Nephron (organoid): Measurements from ENCODE around the gene NDUFS6.

Source experiments
- H3K27ac Mint-ChIP-seq, 3 experiments: 2 replicates each; pipeline ENCODE4 v1.8.0; 2020; ENCODE audit warnings: mixed read lengths in 3 of 3, mild to moderate bottlenecking in 2 of 3, moderate library complexity in 1 of 3
- H3K27me3 Mint-ChIP-seq: 2 replicates; pipeline ENCODE4 v1.8.0; 2021; ENCODE audit warnings: low read depth, mild to moderate bottlenecking, moderate library complexity, mixed read lengths
- H3K36me3 Mint-ChIP-seq: 2 replicates; pipeline ENCODE4 v1.8.0; 2020; ENCODE audit warnings: low read depth, mixed read lengths
- H3K4me1 Mint-ChIP-seq: 2 replicates; pipeline ENCODE4 v1.8.0; 2020; ENCODE audit warnings: mixed read lengths
- H3K4me3 Mint-ChIP-seq, 3 experiments: 2 replicates each; pipeline ENCODE4 v1.8.0; 2020; ENCODE audit warnings: mild to moderate bottlenecking in 3 of 3, mixed read lengths in 3 of 3, moderate library complexity in 2 of 3
- H3K9me3 Mint-ChIP-seq: 2 replicates; pipeline ENCODE4 v1.8.0; 2020; ENCODE audit warnings: mixed read lengths
- CTCF ChIP-seq, 3 experiments: fragments of 200-600 bp; sonication (generic); IDR thresholded peaks; one replicate each; pipeline ENCODE4 v1.5.0; 2021; ENCODE audit warnings: antibody characterized with exemption in 3 of 3; ENCODE audit not compliant: unreplicated experiment in 3 of 3

Gene NDUFS6

GRCh38 chr5:1833264-1834021 lies 32.2 kb downstream of the NDUFS6 start:
- H3K4me1 Mint-ChIP-seq = peaks cover 23% of the 10 kb centered on the region
- H3K4me3 Mint-ChIP-seq = no peak overlapping the region
- H3K36me3 Mint-ChIP-seq = peaks cover 7% of the 10 kb centered on the region
- peaks cover 50% of the 10 kb centered on the region for H3K27me3 Mint-ChIP-seq
- H3K27ac Mint-ChIP-seq = no peak overlapping the region
- no peaks in the 10 kb centered on the region for H3K9me3 Mint-ChIP-seq
- TF ChIP-seq CTCF (IDR thresholded peaks at IDR 0.05; ENCODE audit: unreplicated experiment in 3 of 3) = no peak

GRCh38 chr5:1834022-1834551 lies 32.9 kb downstream of the NDUFS6 start:
- no peaks in the 10 kb centered on the region for H3K9me3 Mint-ChIP-seq
- H3K27ac Mint-ChIP-seq = no peak overlapping the region
- TF ChIP-seq CTCF (IDR thresholded peaks at IDR 0.05; ENCODE audit: unreplicated experiment in 3 of 3) = no peak
- H3K36me3 Mint-ChIP-seq = peaks cover 7% of the 10 kb centered on the region
- H3K4me3 Mint-ChIP-seq = no peak overlapping the region
- peaks cover 23% of the 10 kb centered on the region for H3K4me1 Mint-ChIP-seq
- H3K27me3 Mint-ChIP-seq = peaks cover 53% of the 10 kb centered on the region

GRCh38 chr5:1834721-1835429 lies 33.7 kb downstream of the NDUFS6 start:
- no peak overlapping the region for H3K4me3 Mint-ChIP-seq

GRCh38 chr5:1835431-1835830 lies 34.2 kb downstream of the NDUFS6 start:
- H3K4me1 Mint-ChIP-seq = peaks cover 23% of the 10 kb centered on the region
- no peaks in the 10 kb centered on the region for H3K36me3 Mint-ChIP-seq
- no peaks in the 10 kb centered on the region for H3K9me3 Mint-ChIP-seq
- H3K27ac Mint-ChIP-seq = no peak overlapping the region
- no peak for TF ChIP-seq CTCF (IDR thresholded peaks at IDR 0.05; ENCODE audit: unreplicated experiment in 3 of 3)
- H3K27me3 Mint-ChIP-seq = peaks cover 62% of the 10 kb centered on the region
- no peak overlapping the region for H3K4me3 Mint-ChIP-seq

More at GRCh38 chr5:1834721-1835429, 33.7 kb downstream of the NDUFS6 start:
- TF ChIP-seq CTCF (IDR thresholded peaks at IDR 0.05; ENCODE audit: unreplicated experiment in 3 of 3) = no peak
- no peak overlapping the region for H3K27ac Mint-ChIP-seq
- peaks cover 5% of the 10 kb centered on the region for H3K36me3 Mint-ChIP-seq
- no peaks in the 10 kb centered on the region for H3K9me3 Mint-ChIP-seq
- H3K27me3 Mint-ChIP-seq = peaks cover 61% of the 10 kb centered on the region
- H3K4me1 Mint-ChIP-seq = peaks cover 23% of the 10 kb centered on the region

- peaks cover 23% of the 10 kb centered on the region for H3K4me1 Mint-ChIP-seq
- no peaks in the 10 kb centered on the region for H3K36me3 Mint-ChIP-seq
- no peaks in the 10 kb centered on the region for H3K9me3 Mint-ChIP-seq
- no peak for TF ChIP-seq CTCF (IDR thresholded peaks at IDR 0.05; ENCODE audit: unreplicated experiment in 3 of 3)
- no peak overlapping the region for H3K27ac Mint-ChIP-seq
- no peak overlapping the region for H3K4me3 Mint-ChIP-seq
- H3K27me3 Mint-ChIP-seq = peaks cover 64% of the 10 kb centered on the region
Measured at GRCh38 chr5:1836176-1836890, 35.1 kb downstream of the NDUFS6 start.
